ENCODE data around the gene CD3G. TPM values are rescaled to one million over a fixed set of nuclear protein-coding genes. Genes with fewer than 3 reads are reported as not detected.

CD3G gene
- total and polyA plus RNA-seq, 2 of the 8 experiments (the other 6 are each of a cell fraction or from before 2014, with no cell fraction given): not detected

DNA sequence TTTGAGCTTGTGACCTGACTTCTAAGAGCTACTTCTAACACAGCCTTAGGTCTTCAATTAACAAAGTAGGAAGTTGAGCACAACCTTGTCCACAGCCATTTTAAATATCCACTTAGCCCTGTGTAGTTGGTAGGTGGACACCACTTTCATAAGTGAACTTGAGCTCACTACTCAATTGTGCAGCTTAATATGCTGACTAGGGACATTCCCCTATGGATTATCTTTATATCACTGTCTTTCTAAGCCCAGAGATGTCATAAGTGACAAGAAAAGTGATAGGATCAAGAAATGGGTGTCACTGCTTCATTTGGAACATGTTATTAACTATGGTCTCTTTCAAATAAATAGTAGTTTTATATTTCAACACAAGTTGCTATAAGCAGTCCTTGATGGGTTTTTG is 53.3 kb downstream of the CD3G start:
- Histone ChIP-seq H3K23me2 (ENCODE audit: low read depth, low read length) (peaks cover 3% of the 10 kb centered on the region), H3K4me1 (replicated peaks in 1 of 4; ENCODE audit: control insufficient read depth in 3 of 4, insufficient read depth in 4 of 4, low read length in 3 of 4) (peaks cover 0 to 3% (median 0%) of the 10 kb centered on the region in 4 experiments; a peak in 1 of 7 replicates), H2BK5ac (ENCODE audit: low read depth, low read length) (no peak overlapping the region), H4K5ac (ENCODE audit: insufficient read length, low read depth, low read length) (no peak overlapping the region), H3K4me3 (ENCODE audit: extremely low read depth in 1 of 4, insufficient read depth in 2 of 4, low read depth in 3 of 4, low read length in 4 of 4) (no peak overlapping the region), H4K8ac (ENCODE audit: extremely low read depth, insufficient read depth, low read length) (no peak overlapping the region), H3K4me2 (ENCODE audit: insufficient read depth in 1 of 2, low read depth in 2 of 2, low read length in 2 of 2) (no peak overlapping the region), H3K36me3 (ENCODE audit: control insufficient read depth in 2 of 4, insufficient read depth in 4 of 4, low read length in 3 of 4) (peaks cover 3 to 31% (median 12%) of the 10 kb centered on the region in 4 experiments; a peak in 7 of 8 replicates), H4K91ac (replicated peaks; ENCODE audit: insufficient read length, low read length) (no peak overlapping the region), H3K79me2 (ENCODE audit: control insufficient read depth in 1 of 2, insufficient read depth in 2 of 2, low read length in 2 of 2) (peaks cover 4 to 10% of the 10 kb centered on the region in 2 experiments; a peak in 3 of 4 replicates), H2AFZ (ENCODE audit: low read length) (no peak overlapping the region), H3K9me3 (ENCODE audit: insufficient read depth in 2 of 2, low read depth in 1 of 2, low read length in 1 of 2) (no peaks in the 10 kb centered on the region), H3K79me1 (ENCODE audit: low read depth, low read length) (no peaks in the 10 kb centered on the region), H3K9ac (replicated peaks in 1 of 4; ENCODE audit: extremely low read depth in 1 of 4, low read depth in 3 of 4, low read length in 3 of 4) (no peak overlapping the region), H3K14ac (ENCODE audit: insufficient read length) (no peak overlapping the region), H2AK5ac (ENCODE audit: low read depth, low read length) (no peak overlapping the region), H3K23ac (ENCODE audit: insufficient read length) (no peak overlapping the region), H3K4ac (replicated peaks; ENCODE audit: insufficient read length, low read depth, low read length) (no peak overlapping the region), H2BK12ac (ENCODE audit: low read depth, low read length) (no peak overlapping the region), H2BK15ac (ENCODE audit: low read length) (no peak overlapping the region), H2BK120ac (replicated peaks; ENCODE audit: low read depth, low read length) (no peak overlapping the region), H3K56ac (replicated peaks; ENCODE audit: insufficient read length, low read depth, low read length) (no peak overlapping the region), H3K27me3 (replicated peaks in 1 of 4; ENCODE audit: control insufficient read depth in 3 of 4, extremely low read depth in 1 of 4, insufficient read depth in 3 of 4, low read length in 3 of 4) (no peaks in the 10 kb centered on the region), H2BK20ac (ENCODE audit: low read length) (no peak overlapping the region), H3K27ac (ENCODE audit: low read depth, low read length) (no peak overlapping the region), H4K20me1 (replicated peaks in 1 of 2; ENCODE audit: control insufficient read depth in 1 of 2, insufficient read depth in 2 of 2, low read length in 2 of 2) (peaks cover 1 to 5% of the 10 kb centered on the region in 2 experiments), H3K18ac (ENCODE audit: extremely low read depth, low read length) (no peak overlapping the region)
- ChIA-PET POLR2A (ENCODE audit: partially characterized antibody) (interaction anchor here (0.6 to 0.9 kb wide), 2 partner anchors 192 to 1344 kb away, joined by 3 read pairs; no protein-coding TSS in a partner anchor), CTCF (ENCODE audit: partially characterized antibody) (interaction anchor here (0.8 to 1.5 kb wide), 2 partner anchors 77 to 91 kb away, joined by 3 to 4 read pairs; no protein-coding TSS in a partner anchor)
- FAIRE-seq (no peak), DNase-seq (ENCODE audit: low read depth in 1 of 2, low spot score in 2 of 2) (no peak)
- no peak for TF ChIP-seq MAFK (IDR thresholded peaks at IDR 0.05; ENCODE audit: low read depth, low read length)
- TF ChIP-seq RNF2 (IDR thresholded peaks at IDR 0.05; ENCODE audit: borderline replicate concordance, low read depth, low read length, missing control alignments, poor library complexity, severe bottlenecking): no peak
- TF ChIP-seq CTBP2 (IDR thresholded peaks at IDR 0.05; ENCODE audit: borderline replicate concordance, insufficient read depth, insufficient read length, low read length): no peak
